ENCODE results near the gene VWA3B.

The VWA3B gene

GRCh38 chr2:98346311-98347236 is 259.6 kb downstream of the VWA3B start, which contains the start of gene CNGA3:
Gene CNGA3 (plus strand): TSS chr2:98346456. CDS start chr2:98369976, 23,520 bp downstream.
- DNase-seq, result no peak

GRCh38 chr2:98347298-98348065 is 260.5 kb downstream of the VWA3B start:
- DNase-seq, result no peak

- DNase-seq, result peak; percentile 55
Measured at GRCh38 chr2:98348066-98348561, 261.1 kb downstream of the VWA3B start.

- DNase-seq, result no peak
Measured at GRCh38 chr2:98350411-98350810, 263.4 kb downstream of the VWA3B start.

GRCh38 chr2:98355881-98356280 is 268.9 kb downstream of the VWA3B start:
- no peak for DNase-seq

GRCh38 chr2:98356729-98357128 is 269.8 kb downstream of the VWA3B start:
- DNase-seq, result no peak

GRCh38 chr2:98357849-98358248 is 270.9 kb downstream of the VWA3B start:
- DNase-seq, result no peak

GRCh38 chr2:98359986-98360385 is 273.0 kb downstream of the VWA3B start:
- no peak for DNase-seq

All from NCI-H2171 treated with DMSO at 0.1 percent for 48 hours (cell line).